MG63 (cell line): ENCODE data around the gene NOTCH1. TPM values are rescaled to one million over a fixed set of nuclear protein-coding genes. Genes with fewer than 3 reads are reported as not detected.

Experiments
- DNase-seq: peaks from one replicate; pipeline ENCODE4 v3.0.0-alpha.2; 2020
- H3K27me3 ChIP-seq: fragments of 250-450 bp; sonication (Bioruptor Pico); 2 replicates; pipeline ENCODE4 v1.5.1; 2020; ENCODE audit warnings: mild to moderate bottlenecking, moderate library complexity
- H3K36me3 ChIP-seq: fragments of 250-450 bp; sonication (Bioruptor Pico); 2 replicates; pipeline ENCODE4 v1.5.1; 2020; ENCODE audit warnings: mild to moderate bottlenecking, moderate library complexity
- H3K4me3 ChIP-seq: fragments of 250-450 bp; sonication (Bioruptor Pico); 2 replicates; pipeline ENCODE4 v1.5.1; 2020; ENCODE audit warnings: mild to moderate bottlenecking, moderate library complexity
- H3K9me3 ChIP-seq: fragments of 250-450 bp; sonication (Bioruptor Pico); 2 replicates; pipeline ENCODE4 v1.5.1; 2020; ENCODE audit warnings: mild to moderate bottlenecking, moderate library complexity
- total RNA-seq: library from RNA; depleted of rRNA; stranded (reverse); fragments of >200 nt; shearing (Covaris generic); gene quantifications from 2 replicates; pipeline ENCODE4 v1.2.3, GENCODE V29; 2014; ENCODE audit warnings: low replicate concordance

The NOTCH1 gene
- total RNA-seq, 1 experiment from 2014 or later, result 4.7 TPM

DNA sequence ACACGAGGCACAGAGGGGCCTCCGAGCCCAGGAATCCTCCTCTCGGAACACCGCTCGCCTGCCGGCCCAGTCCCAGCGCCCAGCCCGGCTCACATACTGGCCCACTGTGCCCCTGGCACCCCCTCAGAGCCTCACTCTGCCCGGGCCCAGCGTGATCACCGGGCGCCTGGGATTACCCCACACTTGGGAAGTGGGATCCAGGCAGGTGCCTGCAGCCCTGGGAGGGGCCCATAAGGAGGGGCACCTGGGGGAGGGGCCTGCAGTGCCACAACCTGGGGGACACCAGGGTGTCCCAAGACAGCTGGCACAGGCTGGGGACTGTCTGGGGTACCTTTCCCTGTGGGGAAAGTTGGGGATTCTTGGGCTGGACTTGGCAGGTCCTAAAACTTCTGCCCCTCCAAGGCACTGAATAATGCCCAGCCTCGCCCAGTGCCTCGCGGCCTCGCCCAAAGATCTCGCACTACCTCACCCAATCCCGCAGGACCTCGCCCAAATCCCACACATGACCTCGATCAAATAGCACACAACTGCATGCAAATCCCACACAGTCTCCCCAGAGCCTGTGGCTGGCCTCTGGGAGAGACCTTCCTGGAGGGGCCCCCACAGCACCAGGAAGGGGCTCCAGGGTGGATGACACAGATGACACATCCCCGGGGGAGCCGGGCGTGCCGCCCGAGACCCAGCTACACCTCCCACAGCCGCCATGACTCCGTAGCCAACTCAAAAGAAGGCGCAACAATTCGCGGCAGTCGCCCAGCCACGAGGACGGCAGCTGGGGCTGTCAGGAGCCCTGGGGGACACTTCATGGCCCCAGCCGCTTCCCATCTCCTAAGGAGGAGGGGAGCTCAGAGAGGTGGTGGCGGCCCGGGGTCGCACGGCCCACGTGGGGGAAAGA, 13.7 kb downstream of the NOTCH1 start:
- no peaks in the 10 kb centered on the region for H3K27me3 ChIP-seq
- no peak overlapping the region for H3K4me3 ChIP-seq
- DNase-seq, result no peak
- no peaks in the 10 kb centered on the region for H3K36me3 ChIP-seq
- no peaks in the 10 kb centered on the region for H3K9me3 ChIP-seq

GRCh38 chr9:136531186-136531903, 14.5 kb downstream of the NOTCH1 start:
- DNase-seq, result no peak
- Histone ChIP-seq H3K4me3 (no peak overlapping the region), H3K9me3 (no peaks in the 10 kb centered on the region), H3K36me3 (no peaks in the 10 kb centered on the region), H3K27me3 (no peaks in the 10 kb centered on the region)

- no peaks in the 10 kb centered on the region for H3K36me3 ChIP-seq
- H3K9me3 ChIP-seq, result no peaks in the 10 kb centered on the region
- no peak for DNase-seq
- no peaks in the 10 kb centered on the region for H3K27me3 ChIP-seq
- H3K4me3 ChIP-seq, result no peak overlapping the region
Measured at GRCh38 chr9:136530461-136531089, 15.3 kb downstream of the NOTCH1 start.

DNA sequence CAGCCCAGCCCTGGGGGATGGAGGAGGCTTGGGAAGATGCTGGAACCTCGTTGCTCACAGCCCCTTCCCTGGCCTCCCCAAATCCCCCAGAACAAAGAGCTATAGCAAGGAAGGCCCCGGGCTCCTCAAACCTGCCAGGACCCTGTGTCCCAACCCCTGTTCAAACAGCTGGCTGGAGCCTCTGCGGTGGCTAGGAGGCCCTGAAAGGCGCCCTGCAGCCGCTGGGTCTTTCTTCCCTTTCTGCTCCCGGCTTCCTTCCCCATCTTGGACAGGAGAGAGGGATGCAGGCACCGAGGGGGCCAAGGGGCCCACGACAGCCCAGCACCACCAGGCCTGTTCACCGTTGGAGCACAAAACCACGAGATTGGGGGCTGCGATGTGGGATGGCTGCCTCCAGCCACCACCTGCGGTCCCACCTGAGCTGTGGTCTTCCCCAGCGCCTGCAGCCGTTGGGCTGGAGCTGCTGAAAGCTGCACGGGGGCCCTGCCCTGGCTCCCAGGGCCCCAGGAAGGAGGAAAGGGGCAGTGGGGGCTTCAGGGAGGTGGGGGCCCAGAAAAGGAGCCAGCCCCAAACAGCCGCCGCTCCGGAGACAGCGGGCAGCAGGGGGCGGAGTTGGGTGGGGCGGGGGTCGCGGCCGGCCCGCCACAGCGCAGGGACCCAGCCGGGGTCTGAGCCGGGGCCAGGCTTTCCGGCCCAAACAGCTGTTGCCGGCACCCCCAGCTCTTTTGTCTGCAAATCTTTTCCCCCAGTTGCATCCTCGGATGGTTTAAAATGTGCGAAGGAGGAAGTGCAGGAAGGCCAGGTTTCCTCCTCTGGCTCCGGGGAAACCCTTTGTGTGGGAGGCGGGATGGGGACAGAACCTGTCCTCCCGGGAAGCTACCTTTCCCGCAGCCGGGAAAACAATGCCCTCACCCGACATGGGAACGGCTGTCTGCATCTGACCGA, 16.1 kb downstream of the NOTCH1 start:
- Histone ChIP-seq H3K9me3 (no peaks in the 10 kb centered on the region), H3K36me3 (no peaks in the 10 kb centered on the region), H3K4me3 (no peak overlapping the region), H3K27me3 (no peaks in the 10 kb centered on the region)
- no peak for DNase-seq

DNA sequence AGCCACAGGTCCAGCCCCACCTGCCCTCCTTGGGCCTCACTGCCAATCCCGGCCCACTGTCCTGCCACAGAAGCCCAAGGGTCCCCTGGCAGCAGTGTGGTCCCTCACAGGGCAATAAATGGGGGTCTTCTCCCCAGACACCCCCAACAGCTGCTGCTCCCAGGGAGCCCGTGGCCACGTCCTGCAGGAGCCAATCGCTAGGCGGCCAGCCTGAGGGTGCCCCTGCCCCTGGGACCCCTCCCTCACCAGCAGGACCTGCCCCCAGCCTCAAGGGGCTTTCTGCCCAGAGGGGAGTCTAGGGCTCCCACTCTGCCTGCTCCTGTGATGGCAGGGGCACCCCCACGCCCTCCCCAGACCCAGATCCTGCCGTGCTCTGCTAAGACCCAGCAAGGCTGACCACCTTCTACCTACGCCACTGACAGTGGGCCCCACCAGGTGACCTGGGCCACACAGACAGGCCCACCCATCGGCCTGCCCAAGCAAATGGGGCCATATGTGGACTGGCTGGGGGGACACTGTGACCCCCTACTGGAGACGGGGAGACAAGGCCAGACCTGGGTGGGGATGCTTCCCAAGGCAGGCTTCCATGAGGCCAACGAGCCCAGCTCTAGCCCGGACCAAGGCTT, 17.0 kb downstream of the NOTCH1 start:
- no peak for DNase-seq
- Histone ChIP-seq H3K36me3 (no peaks in the 10 kb centered on the region), H3K4me3 (no peak overlapping the region), H3K9me3 (no peaks in the 10 kb centered on the region), H3K27me3 (no peaks in the 10 kb centered on the region)

DNA sequence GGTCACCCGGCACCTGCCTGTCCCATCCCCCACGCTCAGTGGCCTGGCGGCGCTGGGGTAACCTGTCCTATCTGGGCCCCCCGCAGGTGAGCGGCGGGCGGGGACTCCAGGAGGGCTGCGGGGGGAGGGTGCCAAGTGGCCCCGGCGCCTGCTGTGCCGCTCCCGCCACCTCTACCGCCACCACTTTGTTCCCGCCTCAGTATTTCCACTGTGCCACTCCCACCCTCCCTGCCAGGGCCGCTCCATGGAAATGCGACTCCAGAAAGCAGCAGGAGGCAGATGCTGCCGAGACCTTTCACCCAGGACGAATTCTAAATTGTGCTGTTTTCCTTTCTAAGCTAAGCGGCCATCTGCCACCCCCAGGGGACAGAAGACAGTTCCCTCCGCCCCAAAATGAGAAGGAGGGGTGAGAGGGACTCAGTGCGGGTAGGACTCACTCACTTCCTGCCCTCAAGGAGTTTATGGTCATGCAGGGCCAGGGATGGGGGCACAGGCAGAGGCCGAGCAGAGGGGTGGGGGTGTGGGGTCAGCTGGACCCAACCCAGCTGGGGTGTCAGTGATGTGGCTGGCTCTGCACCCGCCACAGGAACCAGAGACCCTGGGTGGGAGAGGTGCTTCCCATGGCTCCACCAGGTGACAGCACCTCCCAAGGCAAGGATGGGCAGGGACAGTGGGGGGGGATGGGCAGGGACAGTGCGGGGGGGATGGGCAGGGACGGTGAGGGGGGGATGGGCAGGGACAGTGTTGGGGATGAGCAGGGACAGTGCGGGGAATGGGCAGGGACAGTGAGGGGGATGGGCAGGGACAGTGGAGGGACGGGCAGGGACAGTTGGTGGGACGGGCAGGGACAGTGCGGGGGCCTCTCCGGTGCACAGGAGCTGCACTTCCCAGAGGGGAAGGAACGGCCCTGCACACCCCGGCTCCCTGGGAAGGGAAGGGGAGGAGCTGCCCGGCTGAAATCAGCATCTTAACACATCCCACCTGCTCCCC, 17.8 kb downstream of the NOTCH1 start:
- no peak overlapping the region for H3K4me3 ChIP-seq
- H3K9me3 ChIP-seq, result no peaks in the 10 kb centered on the region
- no peaks in the 10 kb centered on the region for H3K27me3 ChIP-seq
- H3K36me3 ChIP-seq, result no peaks in the 10 kb centered on the region
- DNase-seq, result no peak

DNA sequence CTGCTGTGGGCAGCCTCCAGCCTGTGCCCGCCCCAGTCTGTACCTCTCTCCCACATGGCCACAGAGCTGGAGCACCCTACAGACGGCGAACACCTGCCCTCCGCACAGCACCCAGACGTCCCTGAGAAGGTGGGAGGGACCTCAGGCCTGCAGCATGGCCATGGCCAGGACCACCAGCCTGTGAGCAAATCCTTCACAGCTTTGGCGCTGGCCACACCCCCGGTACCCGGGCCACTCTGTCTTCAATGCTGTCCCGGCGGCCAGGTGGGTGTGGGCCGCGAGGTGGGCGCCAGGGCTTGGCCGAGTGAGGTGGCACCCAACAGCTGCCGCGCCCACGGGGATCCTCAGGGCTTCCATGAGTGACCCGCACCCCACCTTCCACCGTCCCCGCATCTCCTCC, 18.7 kb downstream of the NOTCH1 start:
- H3K9me3 ChIP-seq, result no peaks in the 10 kb centered on the region
- DNase-seq, result no peak
- no peaks in the 10 kb centered on the region for H3K36me3 ChIP-seq
- H3K27me3 ChIP-seq, result no peaks in the 10 kb centered on the region
- H3K4me3 ChIP-seq, result no peak overlapping the region

DNA sequence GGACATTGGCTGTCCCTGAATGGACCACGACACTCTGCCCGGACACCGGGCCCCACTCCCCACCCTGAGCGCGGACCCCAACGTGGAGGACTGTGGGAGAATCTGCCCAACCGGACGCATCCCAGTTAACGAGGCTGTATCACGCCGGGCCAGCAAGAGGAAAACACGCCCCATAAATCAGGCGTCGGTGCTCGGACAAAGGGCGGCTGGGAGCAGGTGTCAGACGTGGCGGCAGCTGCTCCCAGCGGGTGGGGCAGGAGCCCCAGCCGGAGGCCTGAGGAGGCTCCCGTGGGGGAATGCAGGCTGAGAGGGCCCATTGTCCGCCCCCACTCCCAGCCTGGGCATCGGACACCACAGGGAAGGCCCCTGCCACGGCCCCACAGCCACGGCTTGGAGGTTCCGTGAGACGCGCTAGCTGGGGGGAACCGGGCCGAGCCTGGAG, 19.2 kb downstream of the NOTCH1 start:
- no peak overlapping the region for H3K4me3 ChIP-seq
- H3K36me3 ChIP-seq, result no peaks in the 10 kb centered on the region
- H3K27me3 ChIP-seq, result no peaks in the 10 kb centered on the region

DNA sequence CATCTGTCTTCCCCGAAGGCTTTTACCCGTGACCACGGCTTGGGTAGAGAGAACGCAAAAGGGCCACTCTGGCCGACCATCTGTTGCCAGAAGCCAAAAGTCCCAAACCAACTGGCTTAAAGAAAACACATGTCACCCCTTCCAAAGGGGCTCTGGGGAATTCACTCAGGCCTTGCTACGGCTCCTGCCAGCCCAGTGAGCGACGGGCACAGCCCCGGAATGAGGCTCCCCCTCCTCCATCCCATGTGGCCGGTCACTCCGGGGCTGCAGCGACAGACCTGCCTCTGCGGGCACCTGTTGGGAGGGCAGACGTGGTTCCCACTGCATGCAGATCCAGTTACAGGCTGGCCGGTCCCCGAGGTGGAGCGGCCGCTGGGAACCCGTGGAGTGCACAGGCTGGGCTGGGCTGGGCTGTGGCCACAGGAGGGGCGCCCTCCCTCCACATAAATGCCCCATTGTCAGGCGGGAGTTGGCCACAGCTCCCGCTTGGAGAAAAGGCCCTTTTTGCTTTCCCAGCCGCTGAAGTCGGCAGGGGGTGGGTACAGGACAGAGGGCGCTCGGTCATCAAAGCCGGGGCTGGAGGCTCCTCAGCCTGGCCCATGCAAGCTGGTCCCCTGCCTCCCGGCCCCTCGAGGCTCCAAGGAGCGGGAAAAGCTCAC, 19.9 kb downstream of the NOTCH1 start:
- H3K9me3 ChIP-seq, result no peaks in the 10 kb centered on the region
- no peaks in the 10 kb centered on the region for H3K27me3 ChIP-seq
- H3K4me3 ChIP-seq, result no peak overlapping the region
- DNase-seq, result no peak
- no peaks in the 10 kb centered on the region for H3K36me3 ChIP-seq

More for the DNA sequence above, 19.2 kb downstream of the NOTCH1 start:
- H3K9me3 ChIP-seq, result no peaks in the 10 kb centered on the region
- DNase-seq, result no peak

DNA sequence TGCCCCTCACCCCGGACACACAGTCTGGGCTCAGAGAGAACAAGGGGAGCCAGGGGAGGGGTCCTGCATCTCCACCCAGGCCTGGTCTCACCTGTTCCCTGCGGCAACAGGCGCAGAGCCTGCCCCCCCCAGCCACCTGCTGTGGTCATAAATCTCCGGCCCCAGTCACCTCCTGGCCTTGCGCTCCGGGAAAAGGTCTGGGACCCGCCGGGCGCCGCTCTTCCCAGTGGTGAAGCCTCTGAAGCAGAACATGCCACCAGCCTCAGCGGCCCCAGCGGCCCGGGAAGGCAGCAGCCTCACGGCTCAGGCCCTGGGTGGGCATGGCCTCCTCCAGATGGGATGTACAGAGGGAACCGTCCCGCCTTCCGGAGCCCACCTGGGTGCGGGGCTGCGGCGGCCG, 20.6 kb downstream of the NOTCH1 start:
- no peaks in the 10 kb centered on the region for H3K36me3 ChIP-seq
- no peak overlapping the region for H3K4me3 ChIP-seq
- no peaks in the 10 kb centered on the region for H3K9me3 ChIP-seq
- DNase-seq, result no peak
- no peaks in the 10 kb centered on the region for H3K27me3 ChIP-seq

GRCh38 chr9:136522314-136523237, 23.3 kb downstream of the NOTCH1 start:
- Histone ChIP-seq H3K36me3 (no peaks in the 10 kb centered on the region), H3K27me3 (no peaks in the 10 kb centered on the region), H3K9me3 (no peaks in the 10 kb centered on the region), H3K4me3 (no peak overlapping the region)
- no peak for DNase-seq

DNA sequence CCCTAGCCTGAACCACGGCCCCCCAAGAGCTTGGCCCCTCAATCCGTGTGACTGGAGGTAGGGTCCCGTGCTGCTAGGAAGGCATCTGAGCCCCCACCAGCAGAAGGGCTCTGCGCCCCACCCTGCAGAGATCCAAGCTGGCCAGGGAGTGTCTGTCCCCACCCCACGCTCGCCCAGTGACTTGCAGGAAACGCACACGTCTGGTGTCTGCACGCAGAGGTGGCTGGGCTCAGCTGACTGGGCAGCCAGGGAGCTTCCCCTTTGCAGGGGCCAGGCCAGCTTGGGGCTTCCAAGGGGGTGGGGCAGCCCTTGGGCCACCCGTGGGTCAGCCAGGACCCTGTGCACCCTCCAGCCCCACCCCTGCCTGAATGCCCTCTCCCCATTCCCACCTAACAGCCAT, 24.3 kb downstream of the NOTCH1 start:
- Histone ChIP-seq H3K27me3 (no peaks in the 10 kb centered on the region), H3K9me3 (no peaks in the 10 kb centered on the region), H3K36me3 (no peaks in the 10 kb centered on the region), H3K4me3 (no peak overlapping the region)
- DNase-seq, result no peak

DNA sequence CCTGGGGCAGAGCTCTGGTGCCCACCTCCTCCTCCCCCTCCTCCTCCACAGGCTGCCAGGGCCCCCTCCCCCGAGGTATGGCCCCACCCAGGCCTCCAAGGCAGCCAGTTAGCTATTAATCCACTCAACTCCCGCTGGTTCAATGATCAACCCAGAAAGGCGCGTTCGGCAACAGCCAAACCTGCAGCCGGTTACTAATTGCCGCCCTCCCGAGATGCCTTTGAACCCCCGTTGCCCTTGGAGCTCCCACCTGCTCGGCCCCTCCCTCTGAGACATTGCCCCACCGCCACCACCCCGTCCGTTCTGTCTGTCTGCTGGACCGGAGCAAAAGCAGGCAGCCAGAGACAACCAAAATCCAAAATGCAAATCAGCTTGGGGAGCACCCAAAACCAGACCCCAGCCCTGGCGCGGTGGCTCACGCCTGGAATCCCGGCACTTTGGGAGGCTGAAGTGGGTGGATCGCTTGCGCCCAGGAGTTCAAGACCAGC, 25.8 kb downstream of the NOTCH1 start:
- no peak for DNase-seq
- no peak overlapping the region for H3K4me3 ChIP-seq
- no peaks in the 10 kb centered on the region for H3K36me3 ChIP-seq
- no peaks in the 10 kb centered on the region for H3K27me3 ChIP-seq
- H3K9me3 ChIP-seq, result no peaks in the 10 kb centered on the region
